ENCODE data around the gene OR10P1. TPM values are rescaled to one million over a fixed set of nuclear protein-coding genes. Genes with fewer than 3 reads are reported as not detected.

Gene OR10P1
- total and polyA plus RNA-seq, 8 donors: not detected

DNA sequence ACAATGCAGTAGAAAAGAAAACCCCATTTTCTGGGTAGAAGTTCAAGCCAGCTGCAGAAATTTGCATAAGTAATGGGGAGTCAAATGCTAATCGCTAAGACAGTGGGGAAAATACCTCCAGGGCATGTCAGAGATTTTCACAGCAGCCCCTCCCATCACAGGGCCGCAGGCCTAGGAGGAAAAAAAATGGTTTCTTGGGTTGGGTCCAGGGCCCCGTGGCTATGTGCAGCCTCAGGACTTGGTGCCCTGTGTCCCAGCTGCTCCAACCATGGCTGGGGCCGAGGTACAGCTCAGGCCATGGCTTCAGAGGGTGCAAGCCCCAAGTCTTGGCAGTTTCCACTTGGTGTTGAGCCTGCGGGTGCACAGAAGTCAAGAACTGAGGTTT, 14.6 kb downstream of the OR10P1 start:
- intact Hi-C loops (cut with DNase I): no loop called here
- H3K4me1 ChIP-seq: peaks cover 0 to 32% of the 10 kb centered on the region in 2 donors
- H3K36me3 ChIP-seq: no peaks in the 10 kb centered on the region
- H3K27ac ChIP-seq: peak overlapping the region in 1 of 2 donors; percentile 87
- H3K4me3 ChIP-seq: no peak overlapping the region
- ATAC-seq (no peak), DNase-seq (no peak)
- no peaks in the 10 kb centered on the region for H3K27me3 ChIP-seq
- H3K9me3 ChIP-seq: no peaks in the 10 kb centered on the region
- TF ChIP-seq, protein P1, sequence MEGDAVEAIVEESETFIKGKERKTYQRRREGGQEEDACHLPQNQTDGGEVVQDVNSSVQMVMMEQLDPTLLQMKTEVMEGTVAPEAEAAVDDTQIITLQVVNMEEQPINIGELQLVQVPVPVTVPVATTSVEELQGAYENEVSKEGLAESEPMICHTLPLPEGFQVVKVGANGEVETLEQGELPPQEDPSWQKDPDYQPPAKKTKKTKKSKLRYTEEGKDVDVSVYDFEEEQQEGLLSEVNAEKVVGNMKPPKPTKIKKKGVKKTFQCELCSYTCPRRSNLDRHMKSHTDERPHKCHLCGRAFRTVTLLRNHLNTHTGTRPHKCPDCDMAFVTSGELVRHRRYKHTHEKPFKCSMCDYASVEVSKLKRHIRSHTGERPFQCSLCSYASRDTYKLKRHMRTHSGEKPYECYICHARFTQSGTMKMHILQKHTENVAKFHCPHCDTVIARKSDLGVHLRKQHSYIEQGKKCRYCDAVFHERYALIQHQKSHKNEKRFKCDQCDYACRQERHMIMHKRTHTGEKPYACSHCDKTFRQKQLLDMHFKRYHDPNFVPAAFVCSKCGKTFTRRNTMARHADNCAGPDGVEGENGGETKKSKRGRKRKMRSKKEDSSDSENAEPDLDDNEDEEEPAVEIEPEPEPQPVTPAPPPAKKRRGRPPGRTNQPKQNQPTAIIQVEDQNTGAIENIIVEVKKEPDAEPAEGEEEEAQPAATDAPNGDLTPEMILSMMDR (IDR thresholded peaks at IDR 0.05): no peak

GRCh38 chr12:55652352-55652751, 15.7 kb downstream of the OR10P1 start:
- DNase-seq (no peak), ATAC-seq (no peak)
- H3K9me3 ChIP-seq: no peaks in the 10 kb centered on the region
- H3K27me3 ChIP-seq: no peaks in the 10 kb centered on the region
- intact Hi-C loops (cut with DNase I): no loop called here
- no peak overlapping the region for H3K27ac ChIP-seq
- peaks cover 0 to 24% of the 10 kb centered on the region in 2 donors for H3K4me1 ChIP-seq
- no peaks in the 10 kb centered on the region for H3K36me3 ChIP-seq
- H3K4me3 ChIP-seq: no peak overlapping the region
- TF ChIP-seq, protein P1 (IDR thresholded peaks at IDR 0.05): no peak

- no peak overlapping the region for H3K27ac ChIP-seq
- no peaks in the 10 kb centered on the region for H3K9me3 ChIP-seq
- no peak overlapping the region for H3K4me3 ChIP-seq
- intact Hi-C loops (cut with DNase I): no loop called here
- H3K27me3 ChIP-seq: no peaks in the 10 kb centered on the region
- TF ChIP-seq, protein P1 (IDR thresholded peaks at IDR 0.05): no peak
- H3K4me1 ChIP-seq: peaks cover 0 to 21% of the 10 kb centered on the region in 2 donors
- no peak for DNase-seq
- ATAC-seq: no peak
- H3K36me3 ChIP-seq: no peaks in the 10 kb centered on the region
Measured at GRCh38 chr12:55653031-55653430, 16.3 kb downstream of the OR10P1 start.

GRCh38 chr12:55654511-55655214, 18.0 kb downstream of the OR10P1 start:
- H3K36me3 ChIP-seq: no peaks in the 10 kb centered on the region
- no peaks in the 10 kb centered on the region for H3K9me3 ChIP-seq
- no peak overlapping the region for H3K4me3 ChIP-seq
- H3K27me3 ChIP-seq: no peaks in the 10 kb centered on the region
- peaks cover 0 to 30% of the 10 kb centered on the region in 2 donors for H3K4me1 ChIP-seq
- DNase-seq (no peak), ATAC-seq (no peak)
- H3K27ac ChIP-seq: no peak overlapping the region
- TF ChIP-seq, protein P1 (IDR thresholded peaks at IDR 0.05): no peak
- intact Hi-C loops (cut with DNase I): no loop called here

DNA sequence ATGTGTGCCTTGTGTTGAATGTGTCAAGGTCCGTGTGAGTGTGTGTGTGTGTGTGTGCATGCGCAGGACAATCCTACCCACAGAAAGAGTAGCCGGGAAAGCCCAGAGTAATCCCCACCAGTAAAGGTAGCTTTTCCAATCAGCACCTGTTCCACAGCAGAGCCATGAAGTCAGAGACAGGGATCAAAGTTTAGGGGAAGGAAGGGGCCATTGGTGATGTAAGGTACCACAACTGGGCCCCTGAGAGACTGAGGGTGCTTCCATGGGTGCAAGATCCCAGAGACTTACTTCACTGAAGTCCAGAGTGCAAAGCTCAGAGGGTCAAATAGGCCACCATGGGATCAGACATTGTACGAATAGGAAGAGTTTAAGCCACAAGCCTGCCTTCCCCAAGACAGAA, 20.5 kb downstream of the OR10P1 start:
- Histone ChIP-seq H3K36me3 (no peaks in the 10 kb centered on the region), H3K4me1 (peaks cover 0 to 16% of the 10 kb centered on the region in 2 donors), H3K9me3 (no peaks in the 10 kb centered on the region), H3K27me3 (no peaks in the 10 kb centered on the region), H3K27ac (no peak overlapping the region), H3K4me3 (no peak overlapping the region)
- DNase-seq (no peak), ATAC-seq (no peak)
- TF ChIP-seq, protein P1 (IDR thresholded peaks at IDR 0.05): no peak
- intact Hi-C loops (cut with DNase I): no loop called here
